Stimulated activated CD4-positive, alpha-beta T cell treated with anti-CD3 and anti-CD28 coated beads, Interleukin-2, amount 100 ng/mL, for 24 hours (primary cell): Measurements from ENCODE around the gene C11orf97.
A peak's percentile ranks its signal among the peaks of the same experiment; 100 is the strongest.
"Not testable (repeated sequence)": the region's sequence is repeated elsewhere in the genome, so short reads cannot be mapped to it uniquely, and the experiment has no call there.

Experiments
- DNase-seq, 2 donors: peaks; one replicate each; pipeline ENCODE4 v3.0.0-alpha.2; 2020

Gene C11orf97

DNA sequence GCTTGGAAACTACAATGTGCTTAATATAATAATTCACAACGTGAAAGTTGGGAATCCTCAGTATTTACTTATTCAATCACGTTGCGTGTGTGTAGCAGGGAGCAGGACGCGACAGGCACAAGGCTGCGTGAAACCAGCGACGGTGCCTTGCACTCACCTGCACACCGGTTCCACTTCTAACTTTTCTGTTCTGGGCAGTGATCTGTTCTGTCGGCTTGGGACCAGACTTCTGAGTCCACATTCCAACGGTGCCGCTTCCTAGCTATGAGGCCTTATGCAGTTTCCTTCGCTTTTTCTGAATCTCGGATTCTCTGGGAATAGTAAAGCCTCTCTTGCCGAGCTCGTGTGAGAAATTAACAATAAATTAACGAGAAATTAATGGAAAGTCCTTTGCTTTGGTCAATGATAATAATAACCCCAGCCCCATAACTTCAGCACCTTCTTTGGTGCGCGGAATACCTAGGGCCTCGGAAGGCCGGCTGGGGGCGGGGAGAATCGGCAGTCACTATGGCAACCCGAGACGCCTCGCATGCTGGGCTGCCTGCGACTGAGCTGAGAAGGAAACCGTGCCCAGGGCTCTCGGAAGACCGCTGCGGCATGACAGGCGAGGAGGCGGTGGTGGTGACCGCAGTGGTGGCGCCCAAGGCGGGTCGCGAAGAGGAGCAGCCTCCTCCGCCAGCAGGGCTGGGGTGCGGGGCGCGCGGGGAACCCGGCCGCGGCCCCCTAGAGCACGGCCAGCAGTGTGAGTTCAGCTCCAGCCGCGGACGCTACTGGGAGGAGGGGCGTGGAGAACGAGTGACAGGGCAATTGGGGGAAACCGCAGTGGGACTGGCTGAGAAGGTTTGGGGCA lies at the start of gene C11orf97:
Gene C11orf97, plus strand, starts transcription at position 530 of the 850 bp plus-strand sequence. Its CDS starts 68 bp downstream, at position 598.
- peak; percentile 46 to 67 for DNase-seq

- DNase-seq: no peak
Observed at GRCh38 chr11:94469416-94469815, 42.8 kb upstream of the C11orf97 start.

- DNase-seq: no peak
Observed at GRCh38 chr11:94472916-94473799, 39.1 kb upstream of the C11orf97 start.

GRCh38 chr11:94477624-94478023 lies 34.6 kb upstream of the C11orf97 start:
- DNase-seq: no peak

GRCh38 chr11:94481342-94481741 lies 30.9 kb upstream of the C11orf97 start:
- DNase-seq: no peak

DNA sequence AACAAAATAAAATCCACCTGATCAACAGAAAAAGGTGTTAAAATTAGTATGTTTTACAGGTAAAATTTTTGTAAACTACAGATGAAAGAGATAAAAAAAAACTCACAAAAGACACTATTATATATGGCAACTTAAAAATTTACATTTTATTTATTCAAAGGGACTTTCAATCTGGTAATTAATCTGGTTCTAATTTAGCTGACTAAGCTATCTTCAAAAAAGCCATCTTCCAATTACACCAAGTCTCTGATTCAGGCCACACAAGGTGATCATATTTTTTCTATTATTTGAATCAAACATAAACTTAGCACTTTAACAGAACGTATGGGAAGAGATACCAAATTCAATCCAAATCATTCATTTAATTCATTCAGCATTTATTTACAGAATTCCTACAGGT lies 26.2 kb upstream of the C11orf97 start:
- no peak for DNase-seq

- DNase-seq: peak; percentile 93 to 95
Observed at GRCh38 chr11:94493281-94494125, 18.8 kb upstream of the C11orf97 start, which contains the start of the genes ANKRD49 and MRE11. Gene ANKRD49, plus strand, starts transcription at chr11:94493984. Its CDS starts 2,710 bp downstream, at chr11:94496694. Gene MRE11, minus strand, starts transcription at chr11:94493844. Its CDS starts 1,043 bp downstream, at chr11:94492801.

GRCh38 chr11:94494126-94494680 lies 18.1 kb upstream of the C11orf97 start:
- no peak for DNase-seq

- no peak for DNase-seq
Observed at GRCh38 chr11:94500181-94500580, 12.1 kb upstream of the C11orf97 start.

GRCh38 chr11:94501522-94501921 lies 10.7 kb upstream of the C11orf97 start:
- DNase-seq: no peak

- DNase-seq: no peak
Observed at GRCh38 chr11:94504689-94505293, 7.5 kb upstream of the C11orf97 start.

DNA sequence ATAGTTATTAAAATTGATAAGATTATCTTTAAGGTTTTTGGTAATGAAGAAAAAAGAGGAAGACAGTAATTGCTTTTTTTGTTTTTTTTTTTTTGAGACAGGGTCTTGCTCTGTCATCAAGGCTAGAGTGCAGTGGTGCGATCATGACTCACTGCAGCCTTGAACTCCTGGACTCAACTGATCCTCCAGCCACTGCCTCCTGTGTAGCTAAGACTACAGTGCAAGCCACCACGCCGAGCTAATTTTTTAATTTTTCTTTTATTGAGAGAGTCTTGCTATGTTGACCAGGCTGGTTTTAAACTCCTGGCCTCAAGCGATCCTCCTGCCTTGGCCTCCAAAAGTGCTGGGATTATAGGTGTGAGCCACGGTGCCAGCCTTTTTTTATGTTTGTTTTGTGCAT lies 5.7 kb upstream of the C11orf97 start:
- not testable (repeated sequence) for DNase-seq

GRCh38 chr11:94507485-94507884 lies 4.8 kb upstream of the C11orf97 start:
- no peak for DNase-seq

DNA sequence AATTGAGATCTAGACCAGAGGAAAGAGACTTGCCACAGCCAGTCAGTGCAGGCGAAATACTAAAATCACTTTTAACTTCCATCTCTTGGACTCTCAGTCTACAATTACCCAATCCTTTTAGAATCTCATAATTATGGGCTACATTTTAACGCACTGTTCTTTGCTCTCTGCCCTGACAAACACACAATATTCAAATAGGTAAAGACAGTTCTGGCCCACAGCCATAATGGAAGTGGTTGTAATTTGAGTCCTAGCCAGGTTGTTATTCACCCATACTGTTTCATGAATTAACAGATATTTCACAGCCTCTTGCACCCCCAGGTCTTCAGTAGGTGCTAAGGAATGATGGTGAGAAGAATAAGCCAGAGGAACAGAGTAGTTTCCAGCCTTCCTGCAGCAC lies 830 bp downstream of the C11orf97 start:
- DNase-seq: no peak

DNA sequence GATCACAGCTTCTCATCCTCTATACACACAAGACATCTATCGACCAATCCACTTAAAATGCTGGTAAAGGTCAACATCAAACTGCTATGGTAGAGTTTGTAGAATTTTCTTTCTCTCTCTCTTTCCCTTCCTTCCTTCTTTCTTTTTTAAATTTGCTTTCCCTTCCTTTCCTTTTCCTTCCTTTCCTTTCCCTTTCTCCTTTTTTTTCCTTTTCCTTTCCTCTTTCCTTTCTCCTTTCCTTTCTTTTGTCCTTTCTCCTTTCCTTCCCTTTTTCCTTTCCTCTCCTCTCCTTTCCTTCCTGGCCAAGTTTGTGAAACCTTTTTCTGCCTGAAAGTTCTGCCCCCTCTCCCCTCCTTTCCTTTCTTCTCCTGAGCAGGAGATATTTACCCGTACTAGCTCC lies 3.1 kb downstream of the C11orf97 start:
- no peak for DNase-seq

- no peak for DNase-seq
Observed at GRCh38 chr11:94516725-94517124, 4.5 kb downstream of the C11orf97 start.

DNA sequence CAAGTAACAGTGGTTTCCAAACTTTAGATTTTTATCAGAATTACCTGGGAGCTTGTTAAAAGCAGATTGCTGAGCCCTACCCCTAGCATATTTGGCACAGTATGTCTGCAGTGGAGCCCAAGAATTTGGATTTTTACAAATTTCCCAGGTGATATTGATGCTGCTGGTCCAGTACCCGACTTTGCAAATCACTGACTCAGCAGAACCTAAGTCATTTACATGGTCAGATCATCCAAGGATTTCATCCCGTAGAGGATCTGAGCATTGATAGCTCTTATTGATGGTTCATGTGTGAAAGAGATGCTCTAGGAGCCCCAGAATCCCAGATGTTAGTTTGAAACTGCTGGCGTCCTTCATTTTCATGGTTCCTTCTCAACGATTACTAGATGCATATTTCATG lies 6.0 kb downstream of the C11orf97 start:
- DNase-seq: no peak

DNA sequence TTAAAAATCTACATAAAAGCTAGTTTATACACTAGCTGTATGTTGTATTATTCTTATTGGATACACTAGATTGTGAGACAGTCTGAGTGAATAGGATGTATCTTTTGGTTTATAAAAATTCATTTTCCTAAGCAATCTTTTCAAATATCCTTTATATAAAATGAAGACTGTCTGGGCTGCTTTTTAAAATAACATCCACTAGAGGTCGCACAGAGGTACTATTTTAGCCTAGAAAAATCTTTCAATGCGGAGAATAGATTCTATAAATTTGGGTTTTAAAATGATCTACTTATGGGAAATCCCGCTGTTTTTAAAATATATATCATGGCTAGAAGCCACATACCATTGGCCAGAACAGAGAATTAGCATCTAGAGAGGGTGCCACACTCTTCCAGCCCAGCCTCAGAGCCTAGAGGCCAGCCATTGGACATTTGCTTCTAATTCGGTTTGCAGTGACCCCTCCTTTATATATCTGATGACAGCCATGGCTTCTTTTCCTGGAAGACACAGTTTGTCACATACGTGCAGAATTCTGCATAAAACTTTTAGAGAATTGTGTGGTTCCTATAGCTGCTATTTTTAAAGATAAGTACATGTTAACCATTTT lies 7.3 kb downstream of the C11orf97 start:
- no peak for DNase-seq

GRCh38 chr11:94521684-94522083 lies 9.4 kb downstream of the C11orf97 start:
- DNase-seq: no peak

GRCh38 chr11:94524341-94524740 lies 12.1 kb downstream of the C11orf97 start:
- no peak for DNase-seq
